NOMO-1 treated with dmso at 0.1 percent for 144 hours (cell line): ENCODE results near the gene SMURF1.
A peak's percentile ranks its signal among the peaks of the same experiment; 100 is the strongest.
"Not testable (repeated sequence)": the region's sequence is repeated elsewhere in the genome, so short reads cannot be mapped to it uniquely, and the experiment has no call there.

ENCODE experiments used
- DNase-seq: peaks from one replicate; lab custom pipeline; 2025; ENCODE audit not compliant: unreplicated experiment; lab: John Stamatoyannopoulos, UW

SMURF1 gene

DNA sequence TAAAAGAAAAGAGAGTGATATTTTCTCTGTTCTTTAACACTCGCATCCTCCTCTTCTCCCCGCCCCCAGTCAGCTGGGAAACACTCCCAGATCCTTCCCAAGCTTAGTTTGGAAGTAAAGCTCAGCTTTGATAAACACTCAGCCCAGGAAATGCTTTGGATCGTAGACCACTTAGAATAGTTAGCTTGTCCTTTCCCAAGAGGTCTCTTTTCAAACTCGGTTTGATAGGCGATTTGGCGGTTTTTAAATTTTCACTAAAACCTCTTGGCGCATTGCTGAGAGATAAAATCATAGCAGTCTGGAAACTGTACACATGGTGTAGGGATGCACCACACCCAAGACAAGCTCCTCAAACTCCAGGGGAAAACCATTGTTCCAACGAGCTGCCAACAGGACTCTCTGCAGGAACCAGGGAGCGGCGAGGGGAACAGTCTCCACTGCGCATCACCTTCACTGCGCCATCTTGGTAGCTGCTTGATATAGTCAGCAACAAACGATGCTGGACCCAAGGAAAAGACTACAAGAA is 22.3 kb downstream of the SMURF1 start:
- no peak for DNase-seq

DNA sequence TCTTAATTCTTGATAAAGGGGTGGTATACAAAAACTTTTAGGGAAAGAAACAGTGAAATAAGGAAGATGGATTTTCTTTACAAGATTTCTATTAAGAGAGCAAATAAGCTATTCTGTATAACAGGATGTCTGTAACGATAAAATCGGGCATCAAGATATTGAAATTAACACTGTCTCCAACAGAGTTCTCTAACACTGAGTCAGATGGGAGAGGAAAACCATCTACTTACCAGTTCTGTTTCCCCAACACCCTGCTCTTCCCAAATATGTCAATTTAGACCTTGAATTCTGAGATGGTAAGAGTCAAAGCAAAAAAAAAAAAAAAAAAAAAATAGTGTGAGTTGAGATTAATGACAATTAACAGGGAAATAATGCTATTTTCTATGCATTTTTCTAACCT is 23.0 kb downstream of the SMURF1 start:
- DNase-seq: no peak

DNA sequence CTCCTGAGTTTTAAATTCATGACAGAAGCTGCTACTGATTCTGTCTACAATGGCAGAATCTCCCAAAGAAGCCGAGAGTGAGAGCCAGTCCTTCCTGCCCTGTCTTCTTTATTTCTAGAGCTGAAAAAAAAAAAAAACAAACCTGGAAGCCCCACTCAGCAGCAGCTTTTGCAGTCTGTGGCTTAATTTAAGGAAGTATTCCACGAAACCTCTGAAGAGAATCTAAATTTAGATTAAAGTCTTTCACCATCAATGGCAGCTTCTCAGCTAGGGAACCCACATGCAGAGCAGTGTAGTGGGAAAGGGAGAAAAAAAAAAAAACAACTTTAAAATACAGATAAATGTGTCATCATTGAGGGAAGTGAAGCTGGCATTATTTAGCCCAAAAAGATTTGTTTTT is 23.4 kb downstream of the SMURF1 start:
- DNase-seq: peak; percentile 86

DNA sequence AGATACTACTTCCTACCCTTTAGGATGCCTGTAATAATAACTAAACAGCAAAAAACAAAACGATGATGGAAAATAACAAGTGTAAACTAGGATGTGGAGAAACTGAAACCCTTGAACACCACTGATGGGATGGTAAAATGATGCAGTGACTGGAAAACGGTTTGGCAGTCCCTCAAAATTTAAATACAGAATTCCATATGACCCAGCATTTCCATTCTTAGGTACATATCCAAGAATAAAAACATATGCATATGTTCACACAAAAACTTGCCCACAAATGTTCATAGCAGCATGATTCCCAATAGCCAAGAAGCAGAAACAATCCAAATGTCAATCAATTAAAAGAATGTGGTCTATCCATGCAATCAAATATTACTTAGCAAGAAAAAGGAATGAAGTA is 25.8 kb downstream of the SMURF1 start:
- no peak for DNase-seq

DNA sequence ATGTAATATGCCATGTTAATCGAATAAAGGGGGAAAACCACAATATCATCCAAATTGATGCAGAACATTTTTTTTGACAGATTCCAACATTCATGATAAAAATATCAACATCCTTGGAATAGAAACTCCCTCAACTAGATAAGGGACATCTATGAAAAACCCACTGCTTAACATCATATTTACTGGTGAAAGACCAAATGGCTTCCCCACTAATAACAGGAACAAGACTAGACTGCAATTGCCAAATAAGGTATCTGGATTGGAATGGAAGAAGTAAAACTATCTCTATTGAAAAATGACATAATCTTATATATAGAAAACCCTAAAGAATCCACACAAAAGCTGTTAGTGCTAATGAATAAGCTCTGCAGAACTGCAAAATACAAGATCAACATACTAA is 27.8 kb downstream of the SMURF1 start:
- no peak for DNase-seq

DNA sequence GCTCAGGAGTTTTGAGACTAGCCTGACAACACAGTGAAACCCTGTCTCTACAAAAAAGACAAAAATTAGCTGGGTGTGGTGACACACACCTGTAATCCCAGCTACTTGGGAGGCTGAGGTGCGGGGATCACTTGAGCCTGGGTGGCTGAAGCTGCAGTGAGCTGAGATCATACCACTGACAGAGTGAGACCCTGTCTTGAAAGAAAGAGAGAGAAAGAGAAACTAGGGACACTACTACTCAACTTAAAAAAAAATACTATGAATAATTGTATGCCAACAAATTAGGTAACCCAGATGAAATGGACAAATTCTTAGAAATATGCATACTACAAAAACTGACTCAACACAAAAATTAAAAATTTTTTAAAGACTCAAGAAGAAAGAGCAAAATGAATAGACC is 28.5 kb downstream of the SMURF1 start:
- DNase-seq: no peak

DNA sequence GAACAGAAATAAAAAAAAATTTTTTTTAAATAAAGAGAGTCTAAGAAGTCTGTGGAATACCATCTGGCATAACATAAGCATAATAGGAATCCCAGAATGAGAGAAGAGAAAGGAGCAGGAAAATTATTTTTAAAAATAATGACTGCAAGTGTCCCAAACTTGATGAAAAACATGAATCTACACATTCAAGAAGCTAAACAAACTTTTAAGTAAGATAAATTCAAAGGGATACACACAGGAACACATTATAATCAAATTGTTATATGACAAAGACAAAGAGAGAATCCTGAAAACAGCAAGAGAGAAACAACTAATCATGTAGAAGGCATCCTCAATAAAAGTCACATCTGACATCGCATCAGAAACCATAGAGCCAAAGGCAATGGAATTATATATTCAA is 30.9 kb downstream of the SMURF1 start:
- no peak for DNase-seq

DNA sequence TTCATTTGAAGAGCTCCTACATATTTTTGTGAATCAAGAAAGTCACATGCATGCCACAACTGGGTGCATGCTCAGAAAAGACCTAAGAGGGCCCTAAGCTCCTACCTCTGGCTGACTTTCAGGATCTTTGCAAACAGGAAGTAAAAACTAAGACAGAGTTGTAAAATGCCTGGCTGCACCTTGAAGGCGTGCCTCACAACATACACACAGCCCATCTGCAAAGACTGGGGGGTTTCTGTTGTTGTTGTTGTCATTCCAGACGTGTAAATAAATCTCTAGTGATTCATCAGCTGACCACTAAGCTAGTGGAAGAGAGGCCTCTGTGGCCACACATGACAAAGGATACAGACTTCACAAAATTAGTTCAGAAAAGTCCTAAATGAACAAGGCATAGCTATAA is 31.8 kb downstream of the SMURF1 start:
- DNase-seq: peak; percentile 16

DNA sequence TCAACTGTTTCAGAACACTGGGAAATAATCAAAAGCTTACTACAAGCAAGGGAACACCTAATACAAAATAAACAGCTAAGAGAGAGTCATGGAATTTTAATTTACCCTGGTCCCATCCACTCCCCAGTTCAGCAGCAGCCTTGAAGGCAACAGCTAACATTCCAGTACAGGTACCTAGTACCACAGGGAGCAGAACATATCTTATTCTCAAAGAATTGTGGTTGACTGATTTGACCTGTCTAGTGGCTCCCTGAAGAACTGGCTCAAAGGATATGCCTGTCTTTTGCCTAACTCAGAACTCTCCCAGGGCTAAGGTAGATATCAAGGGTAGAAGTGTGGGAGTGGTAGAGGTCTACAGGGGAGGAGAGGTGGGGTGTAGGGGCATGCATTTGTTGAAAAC is 32.3 kb downstream of the SMURF1 start:
- DNase-seq: no peak

DNA sequence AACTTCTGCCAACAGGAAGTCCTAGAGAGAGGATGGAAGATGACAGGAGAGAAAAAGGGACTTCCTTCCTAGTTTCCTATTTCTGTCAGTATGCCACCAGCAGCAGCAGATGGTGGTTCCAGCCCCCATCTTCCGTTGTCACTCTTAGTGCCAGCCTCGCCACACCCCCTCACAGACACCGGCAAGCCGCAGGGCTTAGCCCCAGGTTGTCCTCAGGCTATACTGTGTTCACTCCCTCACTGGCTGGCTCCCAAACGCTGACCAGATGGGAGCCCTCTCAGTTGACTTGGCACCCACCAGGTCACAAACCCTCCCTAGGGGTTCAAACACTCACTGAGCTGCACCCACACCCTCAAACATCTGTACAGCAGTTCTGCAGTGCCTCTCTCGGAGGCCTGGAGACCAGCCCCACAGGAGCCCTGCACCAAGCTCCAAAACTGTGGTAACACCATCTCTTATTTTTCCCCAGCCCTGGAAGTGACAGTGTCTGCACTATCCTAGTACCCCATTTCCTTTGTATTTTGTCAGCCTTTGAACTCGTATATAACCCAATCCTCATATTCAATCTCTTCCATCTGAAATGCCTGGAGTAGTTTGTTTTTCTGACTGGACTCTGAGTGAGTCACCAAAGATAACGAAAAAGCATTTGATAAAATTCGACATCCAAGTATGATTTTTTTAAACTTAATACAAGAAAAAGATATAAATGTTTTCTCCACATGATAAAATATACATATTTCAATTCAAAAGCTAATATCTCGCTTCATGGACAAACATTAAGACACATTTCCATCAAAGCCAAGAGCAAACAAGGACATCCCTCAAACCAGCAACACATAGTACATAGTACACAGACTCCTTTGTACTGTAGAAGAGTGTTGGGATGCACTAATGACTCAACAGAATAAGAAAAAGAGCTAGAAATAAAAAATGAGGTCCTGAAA is 34.5 kb downstream of the SMURF1 start:
- DNase-seq: no peak

DNA sequence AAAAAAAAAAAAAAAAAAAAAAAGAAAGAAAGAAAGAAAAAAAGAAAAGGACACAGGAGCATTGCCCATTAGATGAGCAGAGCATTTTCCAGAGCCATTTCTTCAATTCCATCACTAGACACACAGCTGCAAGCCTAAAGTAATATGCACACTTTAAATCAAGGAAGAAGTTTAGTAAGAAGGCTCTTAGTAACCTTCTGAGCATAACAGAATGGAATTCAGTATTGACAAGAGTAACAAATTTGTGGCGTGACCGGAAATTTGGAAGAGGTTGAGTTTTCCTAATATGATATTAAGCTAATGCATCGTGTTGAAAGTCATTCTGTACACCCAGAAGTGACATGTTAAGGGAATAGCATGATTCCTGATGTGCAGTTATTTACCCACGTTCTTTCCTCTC is 35.3 kb downstream of the SMURF1 start:
- DNase-seq: no peak

DNA sequence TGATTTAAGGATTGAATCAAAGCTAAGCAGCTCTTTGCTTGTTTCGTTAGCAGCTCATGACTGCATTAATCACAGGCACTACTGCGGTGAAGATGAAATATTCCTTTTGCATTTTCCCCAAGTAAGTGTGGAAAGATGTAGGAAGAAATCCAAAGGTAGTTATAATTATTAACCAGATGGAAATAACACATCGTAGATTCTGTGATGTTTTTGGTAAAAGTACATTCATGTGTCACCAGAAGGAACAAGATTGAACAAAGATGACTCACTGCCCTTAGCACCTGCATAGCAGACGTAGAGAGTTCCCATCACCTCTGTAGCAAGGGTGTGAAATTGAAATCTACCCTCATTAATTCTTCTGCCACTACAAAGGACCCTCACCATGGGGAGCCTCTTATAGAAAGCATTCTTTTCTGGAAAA is 37.1 kb downstream of the SMURF1 start:
- no peak for DNase-seq

DNA sequence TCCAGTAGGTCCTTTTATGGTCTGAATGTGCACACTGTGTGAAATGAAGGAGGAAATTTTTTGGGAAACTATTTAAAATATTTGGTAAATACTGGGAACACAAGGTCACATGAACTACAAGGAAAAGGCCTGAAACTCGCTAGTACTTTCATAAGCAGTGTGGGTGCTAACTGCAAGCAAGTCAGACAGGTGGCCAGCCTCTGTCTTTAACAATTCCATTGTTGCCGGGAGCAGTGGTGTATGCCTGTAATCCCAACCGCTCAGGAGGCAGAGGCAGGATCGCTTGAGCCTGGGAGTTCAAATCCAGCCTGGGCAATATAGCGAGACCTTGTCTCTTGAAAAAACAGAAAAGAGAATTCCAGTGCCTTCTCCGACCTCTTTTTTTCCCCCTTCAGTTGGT is 37.5 kb downstream of the SMURF1 start:
- DNase-seq: no peak

DNA sequence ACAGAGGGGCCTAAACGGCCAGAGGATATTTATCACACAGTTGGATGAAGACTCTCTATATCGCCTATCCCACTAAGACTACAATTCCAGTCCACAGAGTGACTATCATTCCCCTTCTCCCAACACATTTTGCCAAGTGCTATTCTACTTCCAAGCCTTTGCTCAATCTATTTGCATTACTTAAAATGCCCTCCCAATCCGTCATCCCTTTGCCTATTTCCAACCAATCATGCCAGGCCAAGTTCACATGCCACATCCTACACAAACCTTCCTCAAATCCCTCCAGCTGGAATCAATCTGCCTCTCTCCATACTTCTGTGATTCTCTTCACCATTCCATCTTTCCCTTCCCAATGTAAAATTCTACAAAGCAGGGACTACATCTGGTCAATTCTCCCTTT is 38.2 kb downstream of the SMURF1 start:
- no peak for DNase-seq

DNA sequence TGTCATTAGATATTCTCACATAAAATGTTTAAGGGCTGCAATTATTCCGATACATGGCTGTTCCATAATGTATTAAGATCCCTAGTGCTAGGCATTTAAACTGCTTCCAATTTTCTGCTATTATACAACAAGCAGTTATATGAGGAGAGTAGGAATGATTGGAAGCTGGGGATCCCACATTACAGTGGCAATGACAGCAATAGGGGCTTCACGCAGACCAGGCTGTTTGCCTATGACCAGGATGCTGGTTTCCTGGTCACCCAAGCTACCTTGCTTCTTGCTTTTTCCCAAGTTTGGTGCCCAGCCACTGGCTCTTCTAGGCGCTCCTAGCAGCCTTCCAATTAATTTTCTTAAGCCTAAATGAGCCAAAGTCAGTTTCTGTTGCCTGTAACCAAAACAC is 39.3 kb downstream of the SMURF1 start:
- no peak for DNase-seq

DNA sequence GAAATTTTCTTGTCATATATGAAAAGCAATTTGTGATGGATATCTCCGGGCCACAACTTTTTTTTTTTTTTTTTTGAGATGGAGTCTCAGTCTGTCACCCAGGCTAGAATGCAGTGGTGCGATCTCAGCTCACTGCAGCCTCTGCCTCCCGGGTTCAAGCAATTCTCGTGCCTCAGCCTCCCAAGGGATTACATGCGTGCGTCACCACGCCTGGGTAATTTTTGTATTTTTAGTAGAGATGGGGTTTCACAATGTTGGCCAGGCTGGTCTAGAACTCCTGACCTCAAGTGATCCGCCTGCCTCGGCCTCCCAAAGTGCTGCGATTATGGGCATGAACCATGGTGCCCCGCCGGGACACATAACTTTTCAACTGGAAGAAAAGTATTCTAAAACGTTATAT is 40.1 kb downstream of the SMURF1 start:
- DNase-seq: not testable (repeated sequence)

DNA sequence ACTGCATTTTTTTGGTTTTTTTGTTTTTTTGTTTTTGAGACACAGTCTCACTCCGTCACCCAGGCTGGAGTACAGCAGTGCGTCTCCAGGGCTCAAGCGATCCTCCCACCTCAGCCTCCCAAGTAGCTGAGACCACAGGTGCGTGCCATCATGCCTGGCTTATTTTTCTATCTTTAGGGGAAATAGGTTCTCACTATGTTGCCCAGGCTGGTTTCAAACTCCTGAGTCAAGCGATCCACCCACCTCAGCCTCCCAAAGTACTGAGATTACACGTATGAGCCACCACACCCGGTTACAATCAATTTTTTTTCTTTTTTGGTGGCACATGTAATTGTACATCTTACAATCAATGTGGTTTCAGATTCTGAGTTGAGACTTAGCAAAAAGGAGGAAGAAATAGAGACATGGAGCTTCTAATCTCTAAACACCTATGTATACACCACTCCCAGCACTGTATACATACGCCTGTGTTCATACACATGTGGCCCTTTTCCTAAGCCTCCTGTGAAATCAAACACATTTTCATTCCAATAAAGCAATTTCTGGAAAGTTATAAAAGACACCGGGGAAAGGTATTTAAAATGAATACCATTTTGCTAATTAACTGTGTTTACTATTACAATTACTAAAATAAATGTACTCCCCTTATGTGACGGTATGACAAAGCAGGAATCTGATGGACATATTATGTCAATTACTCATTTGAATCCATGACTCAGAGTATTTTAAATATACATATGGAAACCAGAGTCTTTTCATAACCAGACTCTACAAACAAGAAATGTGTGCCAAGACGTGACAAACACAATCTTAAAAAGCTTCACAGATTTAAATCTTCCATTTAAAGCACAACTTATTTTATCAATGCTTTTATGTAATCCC is 40.9 kb downstream of the SMURF1 start:
- DNase-seq: no peak

DNA sequence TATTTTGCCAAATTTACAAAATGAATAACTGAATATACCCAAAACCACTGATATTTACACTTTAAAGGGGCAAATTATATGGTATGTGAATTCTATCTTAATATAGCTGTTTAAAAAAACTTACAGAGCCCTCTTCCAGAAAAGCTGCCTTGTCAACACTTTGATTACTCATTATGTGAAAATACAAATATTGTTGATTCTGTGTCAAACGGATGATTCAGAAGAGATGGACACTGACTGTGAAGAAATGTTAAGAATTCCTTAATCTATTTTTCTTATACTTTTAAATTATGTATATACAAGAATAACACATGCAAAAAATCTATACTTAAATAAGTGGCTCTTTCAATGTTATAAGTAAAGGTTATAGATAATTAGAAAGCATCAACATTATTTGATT is 41.5 kb downstream of the SMURF1 start:
- no peak for DNase-seq

DNA sequence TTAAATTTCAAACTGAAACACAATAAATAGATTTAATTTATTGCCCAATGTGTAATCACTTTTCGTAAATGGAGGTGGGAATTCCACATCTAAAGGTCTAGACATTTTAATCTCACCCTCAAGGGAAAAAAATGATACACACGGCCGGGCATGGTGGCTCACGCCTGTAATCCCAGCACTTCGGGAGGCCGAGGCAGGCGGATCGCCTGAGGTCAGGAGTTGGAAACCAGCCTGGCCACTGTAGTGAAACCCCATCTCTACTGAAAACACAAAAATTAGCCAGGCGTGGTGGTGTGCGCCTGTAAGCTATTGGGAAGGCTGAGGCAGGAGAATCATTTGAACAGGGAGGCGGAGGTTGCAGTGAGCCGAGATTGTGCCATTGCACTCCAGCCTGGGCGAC is 42.4 kb downstream of the SMURF1 start:
- not testable (repeated sequence) for DNase-seq

DNA sequence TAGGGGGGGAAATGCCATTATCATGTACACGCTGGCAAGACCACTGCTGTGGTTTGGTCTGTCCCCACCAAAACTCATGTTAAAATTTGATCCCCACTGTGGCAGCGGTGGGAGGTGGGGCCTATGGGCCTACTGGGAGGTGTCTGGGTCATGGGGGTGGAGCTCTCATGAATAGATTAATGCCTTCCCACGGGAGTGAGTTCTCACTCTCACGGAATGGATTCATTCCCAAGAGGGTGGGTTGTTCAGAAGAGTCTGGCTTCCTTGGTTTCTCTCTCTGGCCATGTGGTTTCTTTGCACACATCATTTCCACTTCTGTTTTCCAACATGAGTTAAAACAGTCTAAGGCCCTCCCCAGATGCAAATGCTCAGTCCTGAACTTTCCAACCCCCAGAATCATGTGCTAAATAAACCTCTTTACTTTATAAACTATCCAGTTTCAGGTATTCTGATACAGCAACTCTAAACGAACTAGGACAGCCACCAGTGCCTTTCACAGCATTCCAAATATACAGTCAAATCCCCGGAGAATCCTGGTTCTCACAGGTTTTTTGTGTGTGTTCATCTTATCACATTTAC is 44.3 kb downstream of the SMURF1 start:
- no peak for DNase-seq

DNA sequence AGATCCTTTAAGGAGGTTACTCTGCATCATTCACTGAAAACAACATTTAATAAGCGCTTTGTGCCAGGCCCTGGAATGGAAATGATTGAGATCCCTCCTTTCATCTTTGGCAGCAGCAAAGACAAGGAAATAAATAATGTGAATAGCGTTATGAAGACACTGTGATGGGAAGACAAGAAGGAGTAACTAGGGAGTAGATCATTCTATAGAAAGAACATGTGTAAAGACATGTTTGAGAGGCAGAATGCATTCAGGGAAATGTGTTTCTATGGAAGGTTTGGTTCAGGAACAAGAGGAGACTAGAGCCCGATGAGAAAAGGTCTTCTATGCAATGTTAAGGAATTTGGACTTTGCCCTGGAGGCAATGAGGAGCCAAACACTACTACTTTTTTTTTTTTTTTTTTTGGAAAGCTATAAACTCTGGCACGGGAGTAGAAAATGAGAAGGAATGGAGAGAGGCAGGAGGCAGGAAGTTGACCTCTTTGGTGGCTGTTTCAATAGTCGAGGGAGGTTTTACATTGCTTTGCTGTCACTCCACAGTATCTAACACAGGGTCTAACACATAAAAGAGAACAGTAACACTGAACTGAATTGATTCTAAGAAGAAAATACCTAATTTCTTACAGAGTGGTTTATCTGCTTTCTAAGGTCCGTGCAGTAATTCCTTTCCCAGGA is 44.9 kb downstream of the SMURF1 start:
- DNase-seq: no peak
